ENCODE data around the gene PLCH1. TPM values are rescaled to one million over a fixed set of nuclear protein-coding genes. Genes with fewer than 3 reads are reported as not detected.

The PLCH1 gene
- total and polyA plus RNA-seq, 10 of the 15 experiments (the other 5 are each of a cell fraction or from before 2014, with no cell fraction given), result 0.03 to 0.22 (median 0.04) TPM; not detected in 5

- peaks cover 17% of the 10 kb centered on the region for H3K4me1 ChIP-seq (ENCODE audit: control insufficient read depth, insufficient read depth, low read length)
- CTCF ChIA-PET, result no interaction called here
- intact Hi-C loops (cut with micrococcal nuclease; ENCODE audit: unreplicated experiment) (no loop called here), in situ Hi-C loops (cut with MboI) (no loop called here)
- POLR2A ChIA-PET, result no interaction called here
- no peak overlapping the region for H2AFZ ChIP-seq (ENCODE audit: control insufficient read depth, low read depth, low read length)
- RAD21 ChIA-PET (ENCODE audit: unreplicated experiment), result no interaction called here
- no peak for ATAC-seq
- H3K9ac ChIP-seq (ENCODE audit: control insufficient read depth, insufficient read depth, low read length), result no peak overlapping the region
- no peaks in the 10 kb centered on the region for H4K20me1 ChIP-seq (ENCODE audit: control insufficient read depth, insufficient read depth)
- no TSS peak for BruUV-seq (replicated peaks)
- H3K4me2 ChIP-seq (ENCODE audit: control insufficient read depth, insufficient read depth), result no peak overlapping the region
- WGBS (ENCODE audit: insufficient coverage, insufficient replicate concordance, low lambda C conversion rate, missing lambda C conversion rate), result 51% methylated on average over 4 of the region's 4 CpGs
- SMC1A ChIA-PET (ENCODE audit: uncharacterized antibody, unreplicated experiment), result no interaction called here
- FAIRE-seq, result no peak
- H3K36me3 ChIP-seq (ENCODE audit: control insufficient read depth in 2 of 2, insufficient read depth in 2 of 2, low read length in 1 of 2), result no peaks in the 10 kb centered on the region
- H3K9me3 ChIP-seq (replicated peaks; ENCODE audit: control insufficient read depth, insufficient read depth, low read length), result no peaks in the 10 kb centered on the region
- H3K27ac ChIP-seq (ENCODE audit: control insufficient read depth, insufficient read depth), result no peak overlapping the region
- no peak for DNase-seq (ENCODE audit: low read depth, low spot score)
- TF ChIP-seq SREBF1 (IDR thresholded peaks at IDR 0.05; ENCODE audit: low read length) (no peak), SP1 (IDR thresholded peaks at IDR 0.05; ENCODE audit: low read depth, low read length) (no peak), TBL1XR1 (IDR thresholded peaks at IDR 0.05; ENCODE audit: low read depth, low read length) (no peak), RUNX3 (IDR thresholded peaks at IDR 0.05; ENCODE audit: low read length) (no peak), BRCA1 (IDR thresholded peaks at IDR 0.05; ENCODE audit: low read depth, low read length) (no peak), TAF1 (IDR thresholded peaks at IDR 0.05; ENCODE audit: borderline replicate concordance, low read depth, low read length) (no peak), SMAD1 (IDR thresholded peaks at IDR 0.05; ENCODE audit: low read depth, partially characterized antibody) (no peak), ZNF207 (IDR thresholded peaks at IDR 0.05; ENCODE audit: borderline replicate concordance) (no peak), GABPA (IDR thresholded peaks at IDR 0.05; ENCODE audit: low read depth) (no peak), CHD4 (IDR thresholded peaks at IDR 0.05) (no peak)
- TF ChIP-seq, protein P1, sequence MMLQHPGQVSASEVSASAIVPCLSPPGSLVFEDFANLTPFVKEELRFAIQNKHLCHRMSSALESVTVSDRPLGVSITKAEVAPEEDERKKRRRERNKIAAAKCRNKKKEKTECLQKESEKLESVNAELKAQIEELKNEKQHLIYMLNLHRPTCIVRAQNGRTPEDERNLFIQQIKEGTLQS (IDR thresholded peaks at IDR 0.05; ENCODE audit: borderline replicate concordance, extremely low read depth, low read depth, low read length), result no peak
- no peaks in the 10 kb centered on the region for H3K27me3 ChIP-seq (replicated peaks in 1 of 2; ENCODE audit: control insufficient read depth in 2 of 2, insufficient read depth in 2 of 2, low read length in 1 of 2)
- H3K4me3 ChIP-seq, result no peak overlapping the region
- no peaks in the 10 kb centered on the region for H3K79me2 ChIP-seq (ENCODE audit: control insufficient read depth, insufficient read depth, low read length)
These were observed 412.2 kb downstream of the PLCH1 start for GRCh38 chr3:155332716-155333115.
